CD4-positive, alpha-beta T cell (primary cell): ENCODE data around the gene B4GALT4. TPM values are rescaled to one million over a fixed set of nuclear protein-coding genes. Genes with fewer than 3 reads are reported as not detected.

ENCODE experiments used
- ATAC-seq: fragments of 200-7000 bp; cut with Tn5 transposase; one replicate; pipeline ENCODE4 v1.10.0; 2022; ENCODE audit warnings: mild to moderate bottlenecking; ENCODE audit not compliant: poor library complexity
- CTCF ChIA-PET: fragments of 350-600 bp; sonication (Branson Sonifier 250); formaldehyde crosslinking; loops from one replicate; lab custom pipeline; 2021; ENCODE audit warnings: antibody characterized with exemption, inconsistent platforms; lab: Charles Lee
- POLR2A ChIA-PET: fragments of 350-600 bp; sonication (Branson Sonifier 250); formaldehyde crosslinking; loops from one replicate; lab custom pipeline; 2021; ENCODE audit warnings: antibody characterized with exemption, inconsistent platforms; lab: Charles Lee
- DNase-seq, 14 experiments: peaks; one replicate each; pipeline ENCODE4 v3.0.0-alpha.2; 2013 to 2020; ENCODE audit warnings: mixed read lengths in 2 of 14
- H3K27ac ChIP-seq, 2 donors: one replicate each; pipeline versions ENCODE4 v1.5.1 to v1.7.0; 2013; ENCODE audit warnings: low read length in 2 of 2, low read depth in 1 of 2, mild to moderate bottlenecking in 1 of 2
- H3K27me3 ChIP-seq, 2 experiments: 1 replicate in 1 of 2; 2 replicates in 1 of 2; pipeline versions ENCODE4 v1.6.1 to v1.7.0; 2013; ENCODE audit warnings: low read length in 2 of 2, control low read depth in 1 of 2, mild to moderate bottlenecking in 1 of 2, moderate library complexity in 1 of 2; ENCODE audit not compliant: insufficient read depth in 2 of 2, control insufficient read depth in 1 of 2
- H3K36me3 ChIP-seq: one replicate; pipeline ENCODE4 v1.6.1; 2013; ENCODE audit warnings: low read length, control low read depth; ENCODE audit not compliant: insufficient read depth
- H3K4me1 ChIP-seq: one replicate; pipeline ENCODE4 v1.6.1; 2013; ENCODE audit warnings: low read length, control low read depth; ENCODE audit not compliant: insufficient read depth
- H3K4me3 ChIP-seq: one replicate; pipeline ENCODE4 v1.5.1; 2013; ENCODE audit warnings: mild to moderate bottlenecking, low read length, moderate library complexity
- H3K9me3 ChIP-seq, 2 experiments: 1 replicate in 1 of 2; 2 replicates in 1 of 2; pipeline versions ENCODE4 v1.6.1 to v1.7.0; 2013; ENCODE audit warnings: low read length in 2 of 2, mild to moderate bottlenecking in 2 of 2, control low read depth in 1 of 2, moderate library complexity in 1 of 2; ENCODE audit not compliant: control insufficient read depth in 1 of 2, insufficient read depth in 1 of 2
- H3K27ac Mint-ChIP-seq: one replicate; pipeline ENCODE4 v1.8.0; 2020; ENCODE audit warnings: mixed read lengths
- H3K27me3 Mint-ChIP-seq: one replicate; pipeline ENCODE4 v1.8.0; 2021; ENCODE audit warnings: mixed read lengths
- H3K36me3 Mint-ChIP-seq: one replicate; pipeline ENCODE4 v1.8.0; 2021; ENCODE audit warnings: low read depth, mixed read lengths
- H3K4me1 Mint-ChIP-seq: one replicate; pipeline ENCODE4 v1.8.0; 2021; ENCODE audit warnings: low read depth, mixed read lengths
- H3K4me3 Mint-ChIP-seq: one replicate; pipeline ENCODE4 v1.8.0; 2020; ENCODE audit warnings: mild to moderate bottlenecking, mixed read lengths
- H3K9me3 Mint-ChIP-seq: one replicate; pipeline ENCODE4 v1.8.0; 2020; ENCODE audit warnings: mixed read lengths
- intact Hi-C, 2 experiments: fragments of 100-400 bp; cut with DNase I in 1 of 2; cut with micrococcal nuclease in 1 of 2; formaldehyde crosslinking; loops; one replicate each; pipeline versions ENCODE4 v1.15.1 to v1.9.0; 2023 to 2025; cut with DNase I, micrococcal nuclease
- total RNA-seq, 174 experiments: library from RNA in 2 of 174; stranded (reverse) in 2 of 174; gene quantifications; one replicate each; pipeline ENCODE4 v1.2.3 and lab custom pipeline; 2021 to 2026
- TF ChIP-seq, protein P1 (sequence below): fragments of 200-600 bp; IDR thresholded peaks from one replicate; pipeline ENCODE4 v1.8.0; 2022; ENCODE audit warnings: antibody characterized with exemption, mild to moderate bottlenecking

The B4GALT4 gene
- total RNA-seq, 2 experiments from 2014 or later = 26.2 to 29.5 TPM

DNA sequence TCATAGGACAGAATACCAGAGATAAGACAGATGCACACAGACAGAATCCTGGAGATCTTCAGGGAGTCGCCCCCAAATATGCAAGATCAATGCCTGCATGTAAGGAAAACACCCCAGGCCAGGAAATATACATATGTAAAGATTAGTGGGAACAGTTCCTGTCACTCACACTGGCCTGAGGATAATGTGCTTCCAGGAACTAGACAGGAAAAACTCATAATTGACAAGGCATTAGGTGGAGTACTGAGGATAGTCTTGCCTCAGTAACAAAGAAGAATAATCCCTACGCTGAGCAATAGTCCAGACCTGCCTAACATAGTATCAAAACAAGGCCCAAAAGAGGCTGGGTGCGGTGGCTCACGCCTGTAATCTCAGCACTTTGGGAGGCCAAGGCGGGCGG lies 20.4 kb upstream of the B4GALT4 start:
- H3K27me3 Mint-ChIP-seq = no peaks in the 10 kb centered on the region
- POLR2A ChIA-PET = no interaction called here

DNA sequence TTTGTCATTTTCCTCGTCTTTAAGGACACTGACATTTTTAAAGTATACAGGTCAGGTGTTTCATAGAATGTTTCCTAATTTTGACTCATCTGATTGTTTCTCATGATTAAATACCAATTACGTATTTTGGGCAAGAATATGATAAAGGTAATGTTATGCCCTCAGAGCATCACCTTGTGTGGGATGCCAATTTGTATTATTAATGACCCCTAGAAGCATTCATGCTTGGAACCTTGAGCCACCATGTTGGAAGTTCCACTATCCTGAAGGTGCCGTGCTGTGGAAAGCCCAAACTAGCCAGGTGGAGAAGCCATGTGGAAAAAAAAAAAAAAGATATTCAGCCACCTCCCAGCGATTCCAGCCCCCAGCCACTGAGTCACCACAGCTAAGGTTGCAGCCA lies 19.1 kb upstream of the B4GALT4 start:
- Mint-ChIP-seq H3K36me3 (no peaks in the 10 kb centered on the region), H3K4me3 (no peak overlapping the region), H3K27ac (no peak overlapping the region), H3K27me3 (no peaks in the 10 kb centered on the region), H3K4me1 (peaks cover 6% of the 10 kb centered on the region), H3K9me3 (no peaks in the 10 kb centered on the region)
- DNase-seq = no peak
- H3K27ac ChIP-seq = no peak overlapping the region
- intact Hi-C loops = no loop called here
- H3K27me3 ChIP-seq = no peaks in the 10 kb centered on the region
- no peak overlapping the region for H3K4me3 ChIP-seq
- H3K4me1 ChIP-seq = no peaks in the 10 kb centered on the region
- CTCF ChIA-PET = no interaction called here
- TF ChIP-seq, protein P1, sequence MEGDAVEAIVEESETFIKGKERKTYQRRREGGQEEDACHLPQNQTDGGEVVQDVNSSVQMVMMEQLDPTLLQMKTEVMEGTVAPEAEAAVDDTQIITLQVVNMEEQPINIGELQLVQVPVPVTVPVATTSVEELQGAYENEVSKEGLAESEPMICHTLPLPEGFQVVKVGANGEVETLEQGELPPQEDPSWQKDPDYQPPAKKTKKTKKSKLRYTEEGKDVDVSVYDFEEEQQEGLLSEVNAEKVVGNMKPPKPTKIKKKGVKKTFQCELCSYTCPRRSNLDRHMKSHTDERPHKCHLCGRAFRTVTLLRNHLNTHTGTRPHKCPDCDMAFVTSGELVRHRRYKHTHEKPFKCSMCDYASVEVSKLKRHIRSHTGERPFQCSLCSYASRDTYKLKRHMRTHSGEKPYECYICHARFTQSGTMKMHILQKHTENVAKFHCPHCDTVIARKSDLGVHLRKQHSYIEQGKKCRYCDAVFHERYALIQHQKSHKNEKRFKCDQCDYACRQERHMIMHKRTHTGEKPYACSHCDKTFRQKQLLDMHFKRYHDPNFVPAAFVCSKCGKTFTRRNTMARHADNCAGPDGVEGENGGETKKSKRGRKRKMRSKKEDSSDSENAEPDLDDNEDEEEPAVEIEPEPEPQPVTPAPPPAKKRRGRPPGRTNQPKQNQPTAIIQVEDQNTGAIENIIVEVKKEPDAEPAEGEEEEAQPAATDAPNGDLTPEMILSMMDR = no peak
- ATAC-seq = no peak
- POLR2A ChIA-PET = no interaction called here
- H3K9me3 ChIP-seq = no peaks in the 10 kb centered on the region
- no peaks in the 10 kb centered on the region for H3K36me3 ChIP-seq

More for the DNA sequence above, 20.4 kb upstream of the B4GALT4 start:
- Mint-ChIP-seq H3K4me3 (no peak overlapping the region), H3K4me1 (peaks cover 6% of the 10 kb centered on the region), H3K9me3 (no peaks in the 10 kb centered on the region), H3K27ac (no peak overlapping the region), H3K36me3 (no peaks in the 10 kb centered on the region)
- ATAC-seq (no peak), DNase-seq (no peak)
- no peak overlapping the region for H3K4me3 ChIP-seq
- H3K27ac ChIP-seq = no peak overlapping the region
- CTCF ChIA-PET = no interaction called here
- no peaks in the 10 kb centered on the region for H3K27me3 ChIP-seq
- intact Hi-C loops = no loop called here
- H3K4me1 ChIP-seq = no peaks in the 10 kb centered on the region
- H3K9me3 ChIP-seq = no peaks in the 10 kb centered on the region
- H3K36me3 ChIP-seq = no peaks in the 10 kb centered on the region
- TF ChIP-seq, protein P1 = no peak

DNA sequence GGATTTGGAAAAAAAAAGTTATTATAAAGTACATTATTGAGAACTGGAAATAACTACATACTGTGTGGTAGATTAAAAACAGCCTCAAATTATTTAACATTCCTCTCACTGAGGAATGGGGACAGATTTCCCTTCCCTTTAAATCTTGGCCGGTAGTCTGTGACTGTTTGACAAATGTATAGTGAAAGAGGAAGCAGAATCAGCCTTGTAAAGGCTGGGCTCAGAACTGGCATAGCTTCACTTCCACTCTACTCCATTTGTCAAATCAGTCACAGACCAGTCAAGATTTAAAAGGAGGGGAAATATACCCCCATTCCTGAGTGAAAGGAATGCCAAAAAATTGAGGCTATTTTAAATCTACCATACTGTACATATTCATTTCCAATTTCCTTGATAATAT lies 18.2 kb upstream of the B4GALT4 start:
- intact Hi-C loops = no loop called here
- Mint-ChIP-seq H3K4me3 (no peak overlapping the region), H3K27me3 (no peaks in the 10 kb centered on the region), H3K4me1 (peaks cover 6% of the 10 kb centered on the region), H3K27ac (no peak overlapping the region), H3K9me3 (no peaks in the 10 kb centered on the region), H3K36me3 (no peaks in the 10 kb centered on the region)
- ChIA-PET POLR2A (interaction anchor here (1.0 kb wide), 1 partner anchor 18 kb away, joined by 8 read pairs; no protein-coding TSS in a partner anchor), CTCF (no interaction called here)
- Histone ChIP-seq H3K27me3 (no peaks in the 10 kb centered on the region), H3K4me3 (no peak overlapping the region), H3K4me1 (no peaks in the 10 kb centered on the region), H3K9me3 (no peaks in the 10 kb centered on the region), H3K36me3 (no peaks in the 10 kb centered on the region), H3K27ac (no peak overlapping the region)
- TF ChIP-seq, protein P1 = no peak
- DNase-seq = peak in 1 of 14 experiments; percentile 20
- no peak for ATAC-seq
